ENCODE data around the gene DNAH11. TPM values are rescaled to one million over a fixed set of nuclear protein-coding genes. Genes with fewer than 3 reads are reported as not detected.

The DNAH11 gene
- total and polyA plus RNA-seq, 8 donors, result 0.46 to 3.8 (median 1.1) TPM

DNA sequence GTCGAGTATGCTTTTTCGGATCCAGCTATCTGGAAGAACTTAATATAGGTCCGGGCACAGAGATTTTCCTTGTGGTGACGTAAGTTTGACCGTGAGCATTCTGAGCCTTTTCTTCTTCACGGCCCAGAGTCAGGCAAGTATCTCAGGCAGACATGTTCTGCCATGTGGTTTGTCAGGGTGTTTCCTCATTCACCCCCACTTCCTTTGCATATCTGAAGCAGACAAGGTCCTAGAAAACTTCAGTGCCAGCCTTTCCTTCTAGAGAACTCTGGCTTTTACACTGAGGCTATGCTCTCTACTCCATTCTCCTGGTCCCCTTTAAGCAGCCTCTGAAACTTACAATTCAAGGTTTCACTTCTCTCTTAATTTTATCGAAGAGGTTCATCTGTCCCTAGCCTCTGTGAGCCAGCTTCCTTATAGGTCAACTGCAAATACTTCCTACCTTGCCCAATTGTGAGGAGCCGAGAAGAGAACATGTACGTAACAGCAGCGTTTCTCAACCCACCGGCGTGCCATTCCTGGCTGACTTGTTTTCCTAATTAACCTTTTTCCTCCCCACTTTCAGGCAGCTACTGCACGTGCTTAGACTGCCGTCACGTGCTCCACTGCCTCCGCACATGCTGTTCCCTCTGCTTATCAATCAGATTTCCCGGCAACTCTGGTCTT, 355.6 kb downstream of the DNAH11 start:
- no peak for TF ChIP-seq CTCF (IDR thresholded peaks at IDR 0.05)
- intact Hi-C loops (cut with DNase I), result no loop called here
- Histone ChIP-seq H3K27ac (no peak overlapping the region), H3K4me3 (no peak overlapping the region), H3K4me1 (no peaks in the 10 kb centered on the region), H3K9me3 (no peaks in the 10 kb centered on the region), H3K27me3 (no peaks in the 10 kb centered on the region), H3K36me3 (peaks cover 0 to 15% (median 0%) of the 10 kb centered on the region in 3 donors)
- 94 to 96% methylated on average over 17 of the region's 17 CpGs for WGBS, 2 donors
- FAIRE-seq (no peak), DNase-seq (no peak), ATAC-seq (peak in 2 of 4 donors; percentile 34 to 46)

GRCh38 chr7:21902240-21902639, 359.4 kb downstream of the DNAH11 start:
- TF ChIP-seq CTCF (IDR thresholded peaks at IDR 0.05), result no peak
- no peak for FAIRE-seq
- peaks cover 0 to 38% (median 6%) of the 10 kb centered on the region in 3 donors for H3K36me3 ChIP-seq
- H3K4me1 ChIP-seq, result no peaks in the 10 kb centered on the region
- H3K27ac ChIP-seq, result no peak overlapping the region
- H3K4me3 ChIP-seq, result no peak overlapping the region
- H3K9me3 ChIP-seq, result no peaks in the 10 kb centered on the region
- no peak for ATAC-seq
- H3K27me3 ChIP-seq, result no peaks in the 10 kb centered on the region
- intact Hi-C loops (cut with DNase I), result no loop called here
- DNase-seq, result no peak
- WGBS, 2 donors, result 82 to 85% methylated on average over 5 of the region's 5 CpGs

DNA sequence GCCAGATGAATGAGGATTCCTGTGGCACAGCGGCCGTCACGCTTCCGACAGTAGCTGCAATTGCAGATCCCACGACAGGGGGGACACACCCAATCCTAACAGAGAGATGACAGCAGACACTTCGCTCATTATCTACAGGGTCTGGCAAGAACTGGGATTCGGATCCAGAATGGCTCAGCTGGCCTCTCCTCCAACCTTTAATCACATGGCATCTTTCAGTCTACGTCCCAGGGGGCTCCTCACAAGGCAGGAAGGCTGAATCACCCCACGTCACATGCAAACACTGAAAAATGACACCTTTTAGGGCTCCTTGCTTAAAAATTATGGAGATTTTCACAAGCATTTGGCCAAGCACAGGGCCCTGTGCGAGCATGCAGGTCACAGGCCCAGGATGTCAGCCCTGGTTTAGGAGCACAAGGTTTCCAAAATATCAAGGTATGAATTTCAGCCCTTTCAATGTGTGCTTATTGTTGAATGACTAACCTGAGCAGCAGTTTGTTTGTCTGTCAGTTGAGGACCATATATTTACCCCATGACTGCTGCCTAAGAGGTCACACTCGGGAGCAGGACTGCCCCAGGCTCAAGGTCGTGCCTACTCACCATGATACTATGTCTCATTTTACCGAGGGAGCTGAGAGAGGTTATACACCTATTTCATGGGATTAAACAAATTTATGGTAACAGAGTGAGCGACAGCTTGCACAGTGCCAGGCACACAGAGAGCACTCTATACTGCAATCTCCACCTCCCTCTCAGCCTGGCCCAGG, 360.4 kb downstream of the DNAH11 start:
- Histone ChIP-seq H3K4me3 (no peak overlapping the region), H3K27ac (no peak overlapping the region), H3K4me1 (no peaks in the 10 kb centered on the region), H3K27me3 (no peaks in the 10 kb centered on the region), H3K9me3 (no peaks in the 10 kb centered on the region), H3K36me3 (peaks cover 0 to 42% (median 6%) of the 10 kb centered on the region in 3 donors)
- intact Hi-C loops (cut with DNase I), result no loop called here
- no peak for FAIRE-seq
- 91 to 92% methylated on average over 14 of the region's 14 CpGs for WGBS, 2 donors
- no peak for TF ChIP-seq CTCF (IDR thresholded peaks at IDR 0.05)
- no peak for DNase-seq
- ATAC-seq, result no peak

- H3K27me3 ChIP-seq, result no peaks in the 10 kb centered on the region
- whole genome bisulfite sequencing, 2 donors, result 91 to 95% methylated on average over 5 of the region's 5 CpGs
- no peak overlapping the region for H3K4me3 ChIP-seq
- peaks cover 0 to 24% (median 6%) of the 10 kb centered on the region in 3 donors for H3K36me3 ChIP-seq
- ATAC-seq, result no peak
- H3K4me1 ChIP-seq, result no peaks in the 10 kb centered on the region
- no peak overlapping the region for H3K27ac ChIP-seq
- no peak for TF ChIP-seq CTCF (IDR thresholded peaks at IDR 0.05)
- no peak for FAIRE-seq
- H3K9me3 ChIP-seq, result no peaks in the 10 kb centered on the region
- DNase-seq, result no peak
- intact Hi-C loops (cut with DNase I), result no loop called here
Measured at GRCh38 chr7:21908746-21909145, 365.9 kb downstream of the DNAH11 start.

DNA sequence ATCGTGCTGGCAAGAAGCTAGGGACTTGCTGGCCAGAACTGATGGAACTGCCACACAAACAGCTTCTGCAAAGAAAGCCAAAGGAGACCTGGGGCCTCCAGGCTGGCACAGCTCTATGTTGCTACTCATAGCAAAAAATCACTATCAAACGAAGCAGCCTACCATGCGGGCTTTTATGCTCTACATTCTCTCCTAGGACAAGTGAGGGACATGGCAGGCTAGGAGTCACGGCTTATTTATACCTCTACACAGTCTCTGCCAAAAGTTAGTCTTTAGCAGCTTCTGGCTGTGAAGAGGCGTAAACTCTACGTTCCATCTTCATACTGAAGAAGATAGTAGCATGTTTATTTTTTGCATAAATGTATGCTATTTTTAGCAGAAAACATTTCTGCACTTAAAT, 367.4 kb downstream of the DNAH11 start:
- no peak for ATAC-seq
- Histone ChIP-seq H3K27ac (no peak overlapping the region), H3K4me3 (no peak overlapping the region), H3K4me1 (no peaks in the 10 kb centered on the region), H3K27me3 (no peaks in the 10 kb centered on the region), H3K36me3 (peaks cover 0 to 20% (median 6%) of the 10 kb centered on the region in 3 donors), H3K9me3 (no peaks in the 10 kb centered on the region)
- DNase-seq, result no peak
- FAIRE-seq, result no peak
- intact Hi-C loops (cut with DNase I), result no loop called here
- 90 to 93% methylated on average over 6 of the region's 6 CpGs for WGBS, 2 donors
- no peak for TF ChIP-seq CTCF (IDR thresholded peaks at IDR 0.05)

Measured in pancreas (tissue), 10 donors.